IMR-90 (cell line): ENCODE measurements around the gene HNRNPUL1. TPM values are rescaled to one million over a fixed set of nuclear protein-coding genes. Genes with fewer than 3 reads are reported as not detected.

ENCODE experiments used
- ATAC-seq: fragments of 200-7000 bp; cut with Tn5 transposase; 2 replicates; pipeline ENCODE4 v1.9.1; 2020; ENCODE audit warnings: low read depth, mild to moderate bottlenecking, moderate library complexity
- BruUV-seq: library from RNA; stranded (reverse); fragments of 400-500 nt; replicated peaks from 2 replicates; lab custom pipeline; 2021; lab: Mats Ljungman, UMichigan
- CTCF ChIA-PET: fragments of 300-600 bp; formaldehyde crosslinking; extraction: SDS; loops from one replicate; lab custom pipeline; 2021; ENCODE audit warnings: antibody characterized with exemption; lab: Yijun Ruan, JAX
- POLR2A ChIA-PET: fragments of 300-600 bp; sonication (Branson Sonifier 250); formaldehyde crosslinking; loops from one replicate; lab custom pipeline; 2022; ENCODE audit warnings: antibody characterized with exemption; ENCODE audit not compliant: unreplicated experiment; lab: Charles Lee
- DNase-seq: peaks from one replicate; pipeline ENCODE4 v3.0.0; 2013
- H2AFZ ChIP-seq: replicated peaks from 2 replicates; pipeline ENCODE3; 2013; ENCODE audit warnings: low read length, mild to moderate bottlenecking; ENCODE audit not compliant: poor library complexity
- H2AK5ac ChIP-seq: 2 replicates; pipeline ENCODE4 v1.6.1; 2013; ENCODE audit warnings: low read depth, low read length, inconsistent platforms
- H2AK9ac ChIP-seq: replicated peaks from 2 replicates; pipeline ENCODE3; 2013; ENCODE audit warnings: mild to moderate bottlenecking, low read depth, low read length, moderate library complexity; ENCODE audit not compliant: poor library complexity
- H2BK120ac ChIP-seq: 2 replicates; pipeline ENCODE4 v1.6.1; 2013; ENCODE audit warnings: low read depth, low read length, inconsistent platforms
- H2BK15ac ChIP-seq: 3 replicates; pipeline ENCODE4 v1.6.1; 2013; ENCODE audit warnings: low read depth, low read length, inconsistent platforms
- H2BK20ac ChIP-seq: 2 replicates; pipeline ENCODE4 v1.6.1; 2013; ENCODE audit warnings: low read depth, mild to moderate bottlenecking, inconsistent platforms, low read length, moderate library complexity
- H2BK5ac ChIP-seq: 2 replicates; pipeline ENCODE4 v1.6.1; 2013; ENCODE audit warnings: mild to moderate bottlenecking, low read depth, low read length, inconsistent platforms; ENCODE audit not compliant: poor library complexity, severe bottlenecking
- H3K14ac ChIP-seq: replicated peaks from 2 replicates; pipeline ENCODE4 v1.6.1; 2013; ENCODE audit warnings: low read depth, low read length, inconsistent platforms
- H3K18ac ChIP-seq: 2 replicates; pipeline ENCODE4 v1.6.1; 2013; ENCODE audit warnings: low read depth, low read length, control low read depth
- H3K23ac ChIP-seq: 2 replicates; pipeline ENCODE4 v1.6.1; 2013; ENCODE audit warnings: low read depth, low read length, inconsistent platforms
- H3K27ac ChIP-seq: 2 replicates; pipeline ENCODE4 v1.5.1; 2013; ENCODE audit warnings: mild to moderate bottlenecking, control low read depth, low read length; ENCODE audit not compliant: insufficient read depth
- H3K27me3 ChIP-seq: 2 replicates; pipeline ENCODE4 v1.6.1; 2013; ENCODE audit warnings: low read length; ENCODE audit not compliant: control insufficient read depth, insufficient read depth
- H3K36me3 ChIP-seq: 2 replicates; pipeline ENCODE4 v1.6.1; 2013; ENCODE audit warnings: low read length, mixed read lengths; ENCODE audit not compliant: control insufficient read depth, insufficient read depth
- H3K4ac ChIP-seq: 2 replicates; pipeline ENCODE4 v1.6.1; 2013; ENCODE audit warnings: low read depth, low read length, inconsistent platforms
- H3K4me1 ChIP-seq: 2 replicates; pipeline ENCODE4 v1.6.1; 2013; ENCODE audit warnings: low read length, mixed read lengths; ENCODE audit not compliant: control insufficient read depth, insufficient read depth
- H3K4me2 ChIP-seq: 2 replicates; pipeline ENCODE4 v1.6.1; 2013; ENCODE audit warnings: low read depth, mild to moderate bottlenecking, control low read depth, low read length, moderate library complexity
- H3K4me3 ChIP-seq: 2 replicates; pipeline ENCODE4 v1.5.1; 2013; ENCODE audit warnings: low read depth, mild to moderate bottlenecking, control low read depth, low read length, moderate library complexity; ENCODE audit not compliant: insufficient read depth
- H3K56ac ChIP-seq: 2 replicates; pipeline ENCODE4 v1.6.1; 2013; ENCODE audit warnings: low read length, inconsistent platforms; ENCODE audit not compliant: insufficient read depth; ENCODE audit errors: extremely low read depth
- H3K79me1 ChIP-seq, 2 experiments: 2 replicates each; pipeline ENCODE4 v1.6.1; 2013; ENCODE audit warnings: low read length in 2 of 2, inconsistent platforms in 1 of 2, low read depth in 1 of 2
- H3K9ac ChIP-seq: 2 replicates; pipeline ENCODE4 v1.6.1; 2013; ENCODE audit warnings: low read depth, low read length, control low read depth
- H3K9me1 ChIP-seq: 2 replicates; pipeline ENCODE4 v1.6.1; 2013; ENCODE audit warnings: low read length, inconsistent platforms; ENCODE audit not compliant: insufficient read depth
- H3K9me3 ChIP-seq: 2 replicates; pipeline ENCODE4 v1.6.1; 2013; ENCODE audit warnings: low read length; ENCODE audit not compliant: control insufficient read depth, insufficient read depth
- H4K20me1 ChIP-seq: 2 replicates; pipeline ENCODE4 v1.6.1; 2013; ENCODE audit warnings: low read length, inconsistent platforms; ENCODE audit not compliant: insufficient read depth
- H4K5ac ChIP-seq: 2 replicates; pipeline ENCODE4 v1.6.1; 2013; ENCODE audit warnings: mild to moderate bottlenecking, low read depth, low read length, control low read depth
- H4K8ac ChIP-seq, 2 experiments: 2 replicates each; pipeline ENCODE4 v1.6.1; 2013; ENCODE audit warnings: low read depth in 2 of 2, low read length in 2 of 2, control low read depth in 1 of 2, inconsistent platforms in 1 of 2
- H4K91ac ChIP-seq: 2 replicates; pipeline ENCODE4 v1.6.1; 2013; ENCODE audit warnings: low read depth, low read length, inconsistent platforms; ENCODE audit not compliant: insufficient read depth
- BHLHE40 ChIP-seq: fragments of 150-350 bp; IDR thresholded peaks from 2 replicates; pipeline ENCODE4 v1.6.1; 2016; ENCODE audit warnings: mild to moderate bottlenecking, low read depth, low read length
- SMC3 ChIP-seq: fragments of 150-350 bp; IDR thresholded peaks from 2 replicates; pipeline ENCODE4 v1.6.1; 2016; ENCODE audit warnings: low read depth, mild to moderate bottlenecking, antibody characterized with exemption, low read length, moderate library complexity
- WGBS, 2 experiments: methylation state at CpG; one replicate each; pipeline versions ENCODE4 v1.1.5 to v1.1.7; 2013; ENCODE audit warnings: missing lambda C conversion rate in 2 of 2; ENCODE audit not compliant: insufficient read length in 1 of 2; ENCODE audit errors: extremely low coverage in 2 of 2; 5-methylcytosine and 5-hydroxymethylcytosine counted together
- dilution Hi-C: fragments of 300-500 bp; cut with HindIII; formaldehyde crosslinking; loops from one replicate; pipeline ENCODE4 v1.14.3; 2018; ENCODE audit warnings: low sequenced_read_pairs; ENCODE audit not compliant: unreplicated experiment
- in situ Hi-C: fragments of 300-500 bp; cut with MboI; formaldehyde crosslinking; loops from 3 replicates; pipeline ENCODE4 v1.14.3; 2019; ENCODE audit warnings: low sequenced_read_pairs, inconsistent platforms, mixed read lengths
- intact Hi-C: fragments of 100-400 bp; cut with micrococcal nuclease; formaldehyde crosslinking; loops from 2 replicates; pipeline ENCODE4 v1.10.0; 2022
- polyA plus RNA-seq, 3 experiments: library from polyadenylated mRNA; depleted of rRNA; stranded (reverse); fragments of >200 nt; gene quantifications; 2 replicates each; pipeline ENCODE4 v1.2.3, GENCODE V29; 2012; ENCODE audit warnings: low replicate concordance in 1 of 3
- total RNA-seq: library from RNA; depleted of rRNA; stranded (reverse); fragments of >200 nt; gene quantifications from 2 replicates; pipeline ENCODE4 v1.2.3, GENCODE V29; 2012

HNRNPUL1 gene
- total and polyA plus RNA-seq, 2 of the 4 experiments (the other 2 are of a cell fraction) = 50.7 to 67.3 TPM

GRCh38 chr19:41253660-41254059, 10.5 kb upstream of the HNRNPUL1 start:
- no peak for ATAC-seq
- H3K4me1 ChIP-seq = no peaks in the 10 kb centered on the region
- CTCF ChIA-PET = no interaction called here

More at GRCh38 chr19:41253660-41254059, 10.5 kb upstream of the HNRNPUL1 start:
- H2AK9ac ChIP-seq = peak overlapping the region; percentile 9
- H3K27ac ChIP-seq = no peak overlapping the region
- no peak overlapping the region for H3K56ac ChIP-seq
- H3K4me3 ChIP-seq = no peak overlapping the region
- no peak overlapping the region for H3K18ac ChIP-seq
- DNase-seq = no peak
- peaks cover 42 to 76% of the 10 kb centered on the region in 2 experiments for H3K79me1 ChIP-seq
- H4K5ac ChIP-seq = no peak overlapping the region
- BruUV-seq = no TSS peak
- no peak overlapping the region for H3K4ac ChIP-seq
- in situ Hi-C loops (loop anchor here (25.0 kb wide), 1 partner anchor 591 kb away; no protein-coding TSS in a partner anchor), dilution Hi-C loops (no loop called here), intact Hi-C loops (no loop called here)
- POLR2A ChIA-PET = no interaction called here
- 80% methylated on average over 1 of the region's 6 CpGs; no CpG with 5 or more reads in 1 of the 2 experiments for WGBS, 2 experiments
- H3K9me3 ChIP-seq = no peaks in the 10 kb centered on the region
- no peak overlapping the region for H3K9ac ChIP-seq
- H4K91ac ChIP-seq = no peak overlapping the region
- H3K4me2 ChIP-seq = no peak overlapping the region
- H2BK120ac ChIP-seq = no peak overlapping the region
- no peak overlapping the region for H2AFZ ChIP-seq
- no peak overlapping the region for H4K8ac ChIP-seq
- no peak overlapping the region for H2AK5ac ChIP-seq
- no peak overlapping the region for H2BK5ac ChIP-seq
- H3K14ac ChIP-seq = no peak overlapping the region
- no peaks in the 10 kb centered on the region for H3K27me3 ChIP-seq
- no peak overlapping the region for H2BK20ac ChIP-seq
- no peak overlapping the region for H3K23ac ChIP-seq
- peaks cover 32% of the 10 kb centered on the region for H4K20me1 ChIP-seq
- H3K36me3 ChIP-seq = peaks cover 80% of the 10 kb centered on the region
- no peak for TF ChIP-seq SMC3
- no peak for TF ChIP-seq BHLHE40
- no peak overlapping the region for H2BK15ac ChIP-seq
- H3K9me1 ChIP-seq = 0 out of 2 replicates have a peak, but pooled peaks cover 4% of the 10 kb centered on the region
